Mesothelial cell of epicardium (in vitro differentiated cells): ENCODE results near the gene PFN3. TPM values are rescaled to one million over a fixed set of nuclear protein-coding genes. Genes with fewer than 3 reads are reported as not detected.

ENCODE experiments used
- DNase-seq, 2 experiments: peaks; one replicate each; pipeline ENCODE4 v3.0.0; 2021; ENCODE audit warnings: low spot score in 2 of 2; ENCODE audit not compliant: unreplicated experiment in 2 of 2
- H3K27ac Mint-ChIP-seq: 2 replicates; pipeline ENCODE4 v1.8.0; 2021; ENCODE audit warnings: mixed read lengths
- H3K27me3 Mint-ChIP-seq: 2 replicates; pipeline ENCODE4 v1.8.0; 2021; ENCODE audit warnings: low read depth, mixed read lengths
- H3K36me3 Mint-ChIP-seq: 2 replicates; pipeline ENCODE4 v1.8.0; 2021; ENCODE audit warnings: mixed read lengths
- H3K4me1 Mint-ChIP-seq: 2 replicates; pipeline ENCODE4 v1.8.0; 2021; ENCODE audit warnings: mixed read lengths
- H3K4me3 Mint-ChIP-seq: 2 replicates; pipeline ENCODE4 v1.8.0; 2021; ENCODE audit warnings: mild to moderate bottlenecking, moderate library complexity, mixed read lengths
- H3K9me3 Mint-ChIP-seq: 2 replicates; pipeline ENCODE4 v1.8.0; 2021; ENCODE audit warnings: mixed read lengths
- total RNA-seq: library from RNA; stranded (reverse); gene quantifications from 3 replicates; pipeline ENCODE4 v1.2.1, GENCODE V29; 2021
- TF ChIP-seq, protein P1 (sequence below): fragments of 200-600 bp; sonication (generic); IDR thresholded peaks from one replicate; pipeline ENCODE4 v1.5.0; 2021; ENCODE audit warnings: antibody characterized with exemption; ENCODE audit not compliant: unreplicated experiment

PFN3 gene
- total RNA-seq, 1 donor from 2014 or later: not detected

- no peak for DNase-seq
- H3K36me3 Mint-ChIP-seq: no peaks in the 10 kb centered on the region
- TF ChIP-seq, protein P1, sequence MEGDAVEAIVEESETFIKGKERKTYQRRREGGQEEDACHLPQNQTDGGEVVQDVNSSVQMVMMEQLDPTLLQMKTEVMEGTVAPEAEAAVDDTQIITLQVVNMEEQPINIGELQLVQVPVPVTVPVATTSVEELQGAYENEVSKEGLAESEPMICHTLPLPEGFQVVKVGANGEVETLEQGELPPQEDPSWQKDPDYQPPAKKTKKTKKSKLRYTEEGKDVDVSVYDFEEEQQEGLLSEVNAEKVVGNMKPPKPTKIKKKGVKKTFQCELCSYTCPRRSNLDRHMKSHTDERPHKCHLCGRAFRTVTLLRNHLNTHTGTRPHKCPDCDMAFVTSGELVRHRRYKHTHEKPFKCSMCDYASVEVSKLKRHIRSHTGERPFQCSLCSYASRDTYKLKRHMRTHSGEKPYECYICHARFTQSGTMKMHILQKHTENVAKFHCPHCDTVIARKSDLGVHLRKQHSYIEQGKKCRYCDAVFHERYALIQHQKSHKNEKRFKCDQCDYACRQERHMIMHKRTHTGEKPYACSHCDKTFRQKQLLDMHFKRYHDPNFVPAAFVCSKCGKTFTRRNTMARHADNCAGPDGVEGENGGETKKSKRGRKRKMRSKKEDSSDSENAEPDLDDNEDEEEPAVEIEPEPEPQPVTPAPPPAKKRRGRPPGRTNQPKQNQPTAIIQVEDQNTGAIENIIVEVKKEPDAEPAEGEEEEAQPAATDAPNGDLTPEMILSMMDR: no peak
- H3K27me3 Mint-ChIP-seq: peaks cover 75% of the 10 kb centered on the region
- H3K4me1 Mint-ChIP-seq: peaks cover 16% of the 10 kb centered on the region
- H3K27ac Mint-ChIP-seq: no peak overlapping the region
- H3K4me3 Mint-ChIP-seq: no peak overlapping the region
- no peaks in the 10 kb centered on the region for H3K9me3 Mint-ChIP-seq
These were observed 5.3 kb upstream of the PFN3 start for GRCh38 chr5:177405805-177406204.

- peaks cover 75% of the 10 kb centered on the region for H3K27me3 Mint-ChIP-seq
- H3K4me1 Mint-ChIP-seq: peaks cover 16% of the 10 kb centered on the region
- H3K36me3 Mint-ChIP-seq: no peaks in the 10 kb centered on the region
- H3K9me3 Mint-ChIP-seq: no peaks in the 10 kb centered on the region
- H3K27ac Mint-ChIP-seq: no peak overlapping the region
- TF ChIP-seq, protein P1: no peak
- DNase-seq: no peak
- peak overlapping the region; percentile 71 for H3K4me3 Mint-ChIP-seq
These were observed 4.9 kb upstream of the PFN3 start for GRCh38 chr5:177405312-177405711.

- no peaks in the 10 kb centered on the region for H3K36me3 Mint-ChIP-seq
- H3K4me1 Mint-ChIP-seq: peaks cover 16% of the 10 kb centered on the region
- TF ChIP-seq, protein P1: no peak
- DNase-seq: no peak
- H3K27ac Mint-ChIP-seq: no peak overlapping the region
- H3K4me3 Mint-ChIP-seq: peak overlapping the region; percentile 71
- no peaks in the 10 kb centered on the region for H3K9me3 Mint-ChIP-seq
- H3K27me3 Mint-ChIP-seq: peaks cover 75% of the 10 kb centered on the region
These were observed 4.2 kb upstream of the PFN3 start for GRCh38 chr5:177404641-177405179.

GRCh38 chr5:177403792-177404640, 3.6 kb upstream of the PFN3 start:
- Mint-ChIP-seq H3K27me3 (peaks cover 70% of the 10 kb centered on the region), H3K27ac (no peak overlapping the region), H3K4me3 (peak overlapping the region; percentile 71), H3K36me3 (no peaks in the 10 kb centered on the region), H3K4me1 (peaks cover 16% of the 10 kb centered on the region), H3K9me3 (no peaks in the 10 kb centered on the region)
- DNase-seq: peak; percentile 50 to 77
- TF ChIP-seq, protein P1: peak; percentile 68

DNA sequence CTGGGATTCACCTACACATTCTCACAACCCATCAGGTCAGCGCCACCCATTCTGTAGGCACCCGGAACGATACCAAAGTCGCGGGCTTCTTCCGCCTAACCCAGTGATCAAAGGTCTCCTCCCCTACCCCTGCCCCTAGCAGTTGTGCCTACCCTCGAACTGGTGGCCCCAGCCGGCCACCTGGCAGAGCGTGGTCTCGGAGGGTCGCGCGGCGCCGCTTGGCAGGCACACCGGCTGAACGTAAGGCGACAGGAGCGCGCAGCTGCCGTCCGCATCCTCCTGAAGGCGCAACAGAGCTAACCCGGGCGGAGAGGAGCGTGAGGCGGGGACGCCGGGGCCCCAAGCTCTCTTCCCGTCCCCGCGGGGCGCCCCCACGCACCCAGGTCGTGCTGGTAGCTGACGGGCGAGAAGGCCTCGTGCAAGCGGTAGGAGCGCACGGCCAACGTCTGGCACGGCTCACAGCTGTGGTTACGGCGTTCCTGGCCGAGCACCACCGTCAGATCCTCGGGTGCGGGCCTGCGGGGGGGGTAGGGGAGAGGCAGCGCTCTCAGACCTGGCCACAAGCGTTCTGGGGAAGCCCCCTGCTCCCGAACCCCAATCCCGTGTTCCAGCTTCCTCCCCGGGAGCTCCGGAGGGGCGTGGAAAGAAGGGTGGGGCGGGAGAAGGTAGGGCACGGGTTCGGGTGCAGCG, 2.8 kb upstream of the PFN3 start:
- peak overlapping the region; percentile 61 for H3K27ac Mint-ChIP-seq
- DNase-seq: peak in 1 of 2 experiments; percentile 48
- H3K4me3 Mint-ChIP-seq: peak overlapping the region; percentile 71
- H3K9me3 Mint-ChIP-seq: no peaks in the 10 kb centered on the region
- peaks cover 16% of the 10 kb centered on the region for H3K4me1 Mint-ChIP-seq
- no peaks in the 10 kb centered on the region for H3K36me3 Mint-ChIP-seq
- TF ChIP-seq, protein P1: no peak
- peaks cover 64% of the 10 kb centered on the region for H3K27me3 Mint-ChIP-seq
